Measurements from ENCODE around the gene APOL2. TPM values are rescaled to one million over a fixed set of nuclear protein-coding genes. Genes with fewer than 3 reads are reported as not detected.

APOL2 gene
- total RNA-seq, 1 donor from 2014 or later, result 77.2 TPM

DNA sequence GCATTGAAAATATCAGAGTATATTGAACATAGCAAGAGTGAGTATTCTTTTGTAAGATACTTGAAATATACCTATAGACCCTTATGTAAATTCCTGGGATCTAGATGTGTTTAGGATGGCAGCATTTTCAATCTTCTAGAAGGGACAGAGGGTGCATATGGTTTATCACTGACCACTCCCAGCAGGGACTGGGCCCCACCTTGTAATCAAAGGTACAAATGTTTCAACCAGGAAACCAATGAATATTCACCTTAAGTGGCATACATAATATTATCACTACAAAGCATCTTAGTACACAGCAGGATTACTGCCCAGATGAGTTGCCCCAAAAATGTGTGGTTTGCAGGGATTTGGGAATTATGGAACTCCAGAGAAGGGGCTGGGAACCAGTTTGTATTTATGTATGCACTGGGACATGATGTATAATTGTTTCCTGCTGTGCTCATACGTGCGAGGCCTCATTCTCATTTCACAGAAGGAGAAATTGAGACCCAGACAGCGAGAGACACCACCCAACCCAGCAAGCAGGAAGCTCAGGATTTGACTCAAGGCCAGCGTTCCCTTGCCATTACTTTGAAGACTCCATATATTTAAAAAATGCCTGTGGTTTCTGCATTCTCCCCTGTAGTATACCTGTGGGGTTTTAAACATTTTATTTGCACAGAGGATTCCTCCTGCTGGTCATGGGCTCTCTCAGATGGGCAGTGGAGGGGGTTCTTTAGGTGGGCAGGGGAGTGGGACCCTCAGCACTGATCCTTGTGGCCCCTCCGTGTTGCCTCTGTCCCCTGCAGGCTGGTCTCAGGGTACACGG is 42.9 kb downstream of the APOL2 start:
- Histone ChIP-seq H3K4me1 (ENCODE audit: insufficient read depth, low read length) (peaks cover 13% of the 10 kb centered on the region), H3K4me2 (ENCODE audit: low read length) (peak overlapping the region; percentile 23), H3K27me3 (ENCODE audit: insufficient read depth, low read length) (peaks cover 4% of the 10 kb centered on the region), H3K27ac (ENCODE audit: low read depth, low read length) (no peak overlapping the region), H3K4me3 (ENCODE audit: insufficient read depth, low read depth, low read length) (no peak overlapping the region), H3K36me3 (ENCODE audit: insufficient read depth, low read length) (no peaks in the 10 kb centered on the region), H4K20me1 (ENCODE audit: insufficient read depth, low read length) (no peaks in the 10 kb centered on the region), H3K79me2 (ENCODE audit: insufficient read depth, low read length) (no peaks in the 10 kb centered on the region), H3K9me3 (ENCODE audit: insufficient read depth, low read depth, low read length) (no peaks in the 10 kb centered on the region), H2AFZ (ENCODE audit: low read depth, low read length) (no peak overlapping the region), H3K9ac (ENCODE audit: low read length) (no peak overlapping the region)
- Mint-ChIP-seq H3K4me1 (ENCODE audit: low read depth, unreplicated experiment) (peaks cover 23% of the 10 kb centered on the region), H3K36me3 (ENCODE audit: low read depth, unreplicated experiment) (no peaks in the 10 kb centered on the region), H3K4me3 (ENCODE audit: unreplicated experiment) (no peak overlapping the region), H3K27ac (ENCODE audit: unreplicated experiment) (no peak overlapping the region), H3K9me3 (ENCODE audit: unreplicated experiment) (no peaks in the 10 kb centered on the region), H3K27me3 (ENCODE audit: low read depth, unreplicated experiment) (peaks cover 20% of the 10 kb centered on the region)
- DNase-seq (ENCODE audit: low read depth), result no peak
- no peak for FAIRE-seq
- TF ChIP-seq, protein P1, sequence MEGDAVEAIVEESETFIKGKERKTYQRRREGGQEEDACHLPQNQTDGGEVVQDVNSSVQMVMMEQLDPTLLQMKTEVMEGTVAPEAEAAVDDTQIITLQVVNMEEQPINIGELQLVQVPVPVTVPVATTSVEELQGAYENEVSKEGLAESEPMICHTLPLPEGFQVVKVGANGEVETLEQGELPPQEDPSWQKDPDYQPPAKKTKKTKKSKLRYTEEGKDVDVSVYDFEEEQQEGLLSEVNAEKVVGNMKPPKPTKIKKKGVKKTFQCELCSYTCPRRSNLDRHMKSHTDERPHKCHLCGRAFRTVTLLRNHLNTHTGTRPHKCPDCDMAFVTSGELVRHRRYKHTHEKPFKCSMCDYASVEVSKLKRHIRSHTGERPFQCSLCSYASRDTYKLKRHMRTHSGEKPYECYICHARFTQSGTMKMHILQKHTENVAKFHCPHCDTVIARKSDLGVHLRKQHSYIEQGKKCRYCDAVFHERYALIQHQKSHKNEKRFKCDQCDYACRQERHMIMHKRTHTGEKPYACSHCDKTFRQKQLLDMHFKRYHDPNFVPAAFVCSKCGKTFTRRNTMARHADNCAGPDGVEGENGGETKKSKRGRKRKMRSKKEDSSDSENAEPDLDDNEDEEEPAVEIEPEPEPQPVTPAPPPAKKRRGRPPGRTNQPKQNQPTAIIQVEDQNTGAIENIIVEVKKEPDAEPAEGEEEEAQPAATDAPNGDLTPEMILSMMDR (IDR thresholded peaks at IDR 0.05; ENCODE audit: insufficient read depth, low read depth, low read length), result no peak
- TF ChIP-seq EZH2 (IDR thresholded peaks at IDR 0.05; ENCODE audit: insufficient read depth, low read length), result no peak

DNA sequence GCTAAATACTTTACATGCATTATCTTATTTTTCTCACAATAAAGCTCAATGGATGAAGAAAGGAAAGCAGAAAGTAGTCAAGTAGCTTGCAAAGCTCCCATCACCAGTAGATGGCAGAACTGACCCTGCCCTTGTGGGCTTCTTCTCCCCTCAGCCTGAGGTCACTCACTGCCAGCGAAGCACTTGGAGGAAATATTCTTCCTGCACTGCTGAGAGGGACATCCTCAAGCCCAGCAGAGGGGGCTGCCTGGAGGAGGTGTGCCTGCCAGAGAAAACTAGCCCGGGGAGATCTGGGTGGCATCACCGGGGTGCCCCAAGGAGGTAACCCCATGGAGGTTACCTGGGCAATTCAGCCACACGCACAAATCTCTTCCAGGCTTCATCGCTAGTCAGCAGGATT is 44.4 kb downstream of the APOL2 start:
- FAIRE-seq (peak; percentile 99), DNase-seq (ENCODE audit: low read depth) (peak; percentile 44)
- peaks cover 4% of the 10 kb centered on the region for H3K27me3 ChIP-seq (ENCODE audit: insufficient read depth, low read length)
- Mint-ChIP-seq H3K4me3 (ENCODE audit: unreplicated experiment) (no peak overlapping the region), H3K9me3 (ENCODE audit: unreplicated experiment) (no peaks in the 10 kb centered on the region), H3K27me3 (ENCODE audit: low read depth, unreplicated experiment) (peaks cover 26% of the 10 kb centered on the region), H3K27ac (ENCODE audit: unreplicated experiment) (no peak overlapping the region), H3K4me1 (ENCODE audit: low read depth, unreplicated experiment) (peaks cover 23% of the 10 kb centered on the region), H3K36me3 (ENCODE audit: low read depth, unreplicated experiment) (no peaks in the 10 kb centered on the region)
- no peaks in the 10 kb centered on the region for H3K9me3 ChIP-seq (ENCODE audit: insufficient read depth, low read depth, low read length)
- H3K4me1 ChIP-seq (ENCODE audit: insufficient read depth, low read length), result peaks cover 13% of the 10 kb centered on the region
- no peak overlapping the region for H2AFZ ChIP-seq (ENCODE audit: low read depth, low read length)
- H4K20me1 ChIP-seq (ENCODE audit: insufficient read depth, low read length), result no peaks in the 10 kb centered on the region
- no peaks in the 10 kb centered on the region for H3K36me3 ChIP-seq (ENCODE audit: insufficient read depth, low read length)
- no peaks in the 10 kb centered on the region for H3K79me2 ChIP-seq (ENCODE audit: insufficient read depth, low read length)
- no peak overlapping the region for H3K4me2 ChIP-seq (ENCODE audit: low read length)
- TF ChIP-seq, protein P1 (IDR thresholded peaks at IDR 0.05; ENCODE audit: insufficient read depth, low read depth, low read length), result peak; percentile 75
- TF ChIP-seq EZH2 (IDR thresholded peaks at IDR 0.05; ENCODE audit: insufficient read depth, low read length), result no peak
- H3K9ac ChIP-seq (ENCODE audit: low read length), result no peak overlapping the region
- H3K4me3 ChIP-seq (ENCODE audit: insufficient read depth, low read depth, low read length), result no peak overlapping the region
- no peak overlapping the region for H3K27ac ChIP-seq (ENCODE audit: low read depth, low read length)

DNA sequence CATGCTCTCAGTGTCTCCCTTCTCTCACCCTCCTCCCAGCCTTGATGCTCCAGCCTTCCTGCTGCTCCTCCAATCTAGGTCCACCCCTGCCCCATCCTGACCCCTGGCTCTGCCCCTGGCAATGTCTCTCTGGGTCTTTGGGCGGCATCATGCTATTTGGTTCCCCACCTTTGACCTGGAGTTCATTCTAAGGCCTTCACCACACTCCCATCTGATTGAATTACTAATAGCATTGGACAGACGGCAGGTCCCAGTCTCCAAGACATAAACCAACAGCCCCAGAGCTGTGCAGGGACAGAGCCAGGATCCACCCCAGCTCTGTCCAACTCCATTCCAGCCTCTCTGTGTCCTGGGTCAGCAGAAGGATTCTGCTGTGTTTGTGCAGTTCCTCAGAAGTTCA is 44.9 kb downstream of the APOL2 start:
- no peak overlapping the region for H3K4me3 ChIP-seq (ENCODE audit: insufficient read depth, low read depth, low read length)
- DNase-seq (ENCODE audit: low read depth), result no peak
- H3K4me1 ChIP-seq (ENCODE audit: insufficient read depth, low read length), result peaks cover 13% of the 10 kb centered on the region
- no peaks in the 10 kb centered on the region for H3K9me3 Mint-ChIP-seq (ENCODE audit: unreplicated experiment)
- H3K4me3 Mint-ChIP-seq (ENCODE audit: unreplicated experiment), result peak overlapping the region; percentile 68
- H3K27ac Mint-ChIP-seq (ENCODE audit: unreplicated experiment), result no peak overlapping the region
- H3K4me2 ChIP-seq (ENCODE audit: low read length), result no peak overlapping the region
- FAIRE-seq, result no peak
- no peaks in the 10 kb centered on the region for H3K36me3 Mint-ChIP-seq (ENCODE audit: low read depth, unreplicated experiment)
- TF ChIP-seq, protein P1 (IDR thresholded peaks at IDR 0.05; ENCODE audit: insufficient read depth, low read depth, low read length), result no peak
- no peak for TF ChIP-seq EZH2 (IDR thresholded peaks at IDR 0.05; ENCODE audit: insufficient read depth, low read length)
- H3K9ac ChIP-seq (ENCODE audit: low read length), result no peak overlapping the region
- H3K27me3 Mint-ChIP-seq (ENCODE audit: low read depth, unreplicated experiment), result peaks cover 31% of the 10 kb centered on the region
- no peaks in the 10 kb centered on the region for H4K20me1 ChIP-seq (ENCODE audit: insufficient read depth, low read length)
- H3K9me3 ChIP-seq (ENCODE audit: insufficient read depth, low read depth, low read length), result no peaks in the 10 kb centered on the region
- peaks cover 23% of the 10 kb centered on the region for H3K4me1 Mint-ChIP-seq (ENCODE audit: low read depth, unreplicated experiment)
- H3K36me3 ChIP-seq (ENCODE audit: insufficient read depth, low read length), result no peaks in the 10 kb centered on the region
- no peak overlapping the region for H2AFZ ChIP-seq (ENCODE audit: low read depth, low read length)
- H3K27me3 ChIP-seq (ENCODE audit: insufficient read depth, low read length), result peaks cover 4% of the 10 kb centered on the region
- H3K79me2 ChIP-seq (ENCODE audit: insufficient read depth, low read length), result no peaks in the 10 kb centered on the region
- H3K27ac ChIP-seq (ENCODE audit: low read depth, low read length), result no peak overlapping the region

All from astrocyte (in vitro differentiated cells and primary cell).